DND-41 (cell line): ENCODE measurements around the gene IZUMO1.

ENCODE experiments used
- CTCF ChIP-seq: IDR thresholded peaks from 2 replicates; pipeline ENCODE4 v1.5.1; 2012; ENCODE audit warnings: borderline replicate concordance, low read length, moderate library complexity, mild to moderate bottlenecking; ENCODE audit not compliant: poor library complexity, severe bottlenecking; ENCODE audit errors: extremely low read depth
- EZH2 ChIP-seq: IDR thresholded peaks from 3 replicates; pipeline ENCODE4 v1.6.1; 2012; ENCODE audit warnings: borderline replicate concordance, low read depth, mild to moderate bottlenecking, moderate library complexity, low read length, inconsistent platforms; ENCODE audit not compliant: severe bottlenecking

GRCh38 chr19:48757089-48757675 is 10.5 kb upstream of the IZUMO1 start:
- TF ChIP-seq CTCF (no peak), EZH2 (no peak)
